HepG2 (cell line): Measurements from ENCODE around the gene DERL2. TPM values are rescaled to one million over a fixed set of nuclear protein-coding genes. Genes with fewer than 3 reads are reported as not detected.

ENCODE experiments used
- ATAC-seq: fragments of 200-7000 bp; cut with Tn5 transposase; 3 replicates; pipeline ENCODE4 v1.9.1; 2020; ENCODE audit warnings: mild to moderate bottlenecking, moderate library complexity
- BruUV-seq: library from RNA; stranded (reverse); fragments of 400-500 nt; replicated peaks from 2 replicates; lab custom pipeline; 2021; lab: Mats Ljungman, UMichigan
- CTCF ChIA-PET: fragments of 300-600 bp; formaldehyde crosslinking; extraction: SDS; loops from one replicate; lab custom pipeline; 2021; ENCODE audit warnings: low total read pairs, inconsistent platforms, low intra/inter-chr PET ratio; lab: Yijun Ruan, JAX
- POLR2A ChIA-PET: fragments of 350-600 bp; sonication (Branson Sonifier 250); formaldehyde crosslinking; loops from one replicate; lab custom pipeline; 2020; ENCODE audit warnings: antibody characterized with exemption, inconsistent platforms; lab: Yijun Ruan, JAX
- DNase-seq: peaks from one replicate; pipeline ENCODE4 v3.0.0-alpha.2; 2015; ENCODE audit warnings: low spot score
- FAIRE-seq: peaks from 3 replicates; lab custom pipeline; 2011; peaks lifted over from hg19 to GRCh38; lab: Jason Lieb, UNC
- H2AFZ ChIP-seq: one replicate; pipeline ENCODE4 v1.6.1; 2011; ENCODE audit warnings: low read length, inconsistent platforms
- H3K27ac ChIP-seq: fragments of 300-600 bp; 3 replicates; pipeline ENCODE4 v1.8.0; 2011; ENCODE audit warnings: mixed run types, mild to moderate bottlenecking, mixed read lengths, low read length, inconsistent platforms; ENCODE audit not compliant: insufficient read depth; ENCODE audit errors: extremely low read length
- H3K27me3 ChIP-seq, 2 experiments: fragments of 200-600 bp in 1 of 2; 2 replicates in 1 of 2; 3 replicates in 1 of 2; pipeline versions ENCODE4 v1.6.0 to v1.8.0; 2011; ENCODE audit warnings: low read length in 2 of 2, mild to moderate bottlenecking in 2 of 2, moderate library complexity in 2 of 2, inconsistent platforms in 1 of 2; ENCODE audit not compliant: insufficient read depth in 2 of 2, control insufficient read depth in 1 of 2
- H3K36me3 ChIP-seq, 2 experiments: fragments of 200-600 bp in 1 of 2; replicated peaks in 1 of 2; 2 replicates in 1 of 2; 3 replicates in 1 of 2; pipeline versions ENCODE4 v1.5.1 to v1.8.0; 2011; ENCODE audit warnings: low read length in 2 of 2, inconsistent platforms in 1 of 2; ENCODE audit not compliant: insufficient read depth in 2 of 2, control insufficient read depth in 1 of 2
- H3K4me1 ChIP-seq: 2 replicates; pipeline ENCODE4 v1.5.1; 2012; ENCODE audit warnings: low read length, inconsistent platforms; ENCODE audit not compliant: insufficient read depth
- H3K4me2 ChIP-seq: 2 replicates; pipeline ENCODE4 v1.6.0; 2011; ENCODE audit warnings: low read depth, low read length, inconsistent platforms
- H3K4me3 ChIP-seq, 3 experiments: fragments of 200-600 bp in 1 of 3; sonication (generic), shearing (Covaris generic) in 1 of 3; replicated peaks in 1 of 3; 2 replicates each; pipeline ENCODE4 v1.5.1; 2011 to 2016; ENCODE audit warnings: low read length in 3 of 3, inconsistent platforms in 2 of 3, low read depth in 2 of 3, mild to moderate bottlenecking in 2 of 3, control low read depth in 1 of 3, mixed read lengths in 1 of 3; ENCODE audit not compliant: insufficient read depth in 1 of 3
- H3K79me2 ChIP-seq: one replicate; pipeline ENCODE4 v1.6.1; 2011; ENCODE audit warnings: low read length, inconsistent platforms; ENCODE audit not compliant: insufficient read depth
- H3K9ac ChIP-seq: 2 replicates; pipeline ENCODE4 v1.6.0; 2011; ENCODE audit warnings: mild to moderate bottlenecking, low read depth, low read length, inconsistent platforms; ENCODE audit not compliant: insufficient read depth
- H3K9me3 ChIP-seq: 2 replicates; pipeline ENCODE4 v1.5.1; 2012; ENCODE audit warnings: mild to moderate bottlenecking, low read length
- H4K20me1 ChIP-seq: 2 replicates; pipeline ENCODE4 v1.6.0; 2011; ENCODE audit warnings: inconsistent platforms, mild to moderate bottlenecking, low read length, moderate library complexity; ENCODE audit not compliant: insufficient read depth
- ISL2 ChIP-seq: sonication (generic); formaldehyde crosslinking; IDR thresholded peaks from 2 replicates; pipeline ENCODE4 v1.5.0; 2020; ENCODE audit warnings: missing genetic modification reagents
- KDM2A ChIP-seq: sonication (generic); formaldehyde crosslinking; IDR thresholded peaks from 2 replicates; pipeline ENCODE4 v1.4.0; 2020; ENCODE audit warnings: low read depth, missing genetic modification reagents, borderline replicate concordance
- MED13 ChIP-seq: sonication (generic); formaldehyde crosslinking; IDR thresholded peaks from 2 replicates; pipeline ENCODE4 v1.5.0; 2020; ENCODE audit warnings: missing genetic modification reagents
- NAIF1 ChIP-seq: sonication (generic); formaldehyde crosslinking; IDR thresholded peaks from 2 replicates; pipeline ENCODE4 v1.5.0; 2020; ENCODE audit warnings: mild to moderate bottlenecking, missing genetic modification reagents, borderline replicate concordance
- NR2F1 ChIP-seq, 2 experiments: fragments of 450-650 bp in 1 of 2; formaldehyde crosslinking in 1 of 2; IDR thresholded peaks; 2 replicates each; pipeline versions ENCODE4 v1.5.0 to v1.6.1; 2016 to 2020; ENCODE audit warnings: mild to moderate bottlenecking in 1 of 2, missing compliant biosample characterization in 1 of 2, missing genetic modification reagents in 1 of 2, moderate library complexity in 1 of 2
- SIN3A ChIP-seq: IDR thresholded peaks from 2 replicates; pipeline ENCODE4 v1.6.1; 2011; ENCODE audit warnings: low read depth, mild to moderate bottlenecking, control low read depth, low read length, borderline replicate concordance
- SNAI1 ChIP-seq: sonication (generic); formaldehyde crosslinking; IDR thresholded peaks from 2 replicates; pipeline ENCODE4 v1.5.0; 2020; ENCODE audit warnings: mild to moderate bottlenecking, missing genetic modification reagents, borderline replicate concordance
- SSRP1 ChIP-seq: IDR thresholded peaks from 2 replicates; pipeline ENCODE4 v1.6.1; 2016; ENCODE audit warnings: control low read depth
- ZNF543 ChIP-seq: sonication (generic); formaldehyde crosslinking; IDR thresholded peaks from 2 replicates; pipeline ENCODE4 v1.4.0; 2020; ENCODE audit warnings: mild to moderate bottlenecking, missing genetic modification reagents
- ZNF563 ChIP-seq: sonication (generic); formaldehyde crosslinking; IDR thresholded peaks from 2 replicates; pipeline ENCODE4 v1.8.0; 2022; ENCODE audit warnings: mild to moderate bottlenecking, moderate library complexity, missing genetic modification reagents
- ZNF615 ChIP-seq: sonication (generic); formaldehyde crosslinking; IDR thresholded peaks from 2 replicates; pipeline ENCODE4 v1.5.0; 2020; ENCODE audit warnings: mild to moderate bottlenecking, missing genetic modification reagents, borderline replicate concordance
- ZSCAN21 ChIP-seq: sonication (generic); formaldehyde crosslinking; IDR thresholded peaks from 2 replicates; pipeline ENCODE4 v1.8.0; 2022; ENCODE audit warnings: mild to moderate bottlenecking, missing genetic modification reagents, moderate library complexity, borderline replicate concordance
- WGBS: methylation state at CpG from one replicate; pipeline ENCODE4 v1.1.6; 2017; ENCODE audit warnings: low lambda C conversion rate; 5-methylcytosine and 5-hydroxymethylcytosine counted together
- in situ Hi-C: cut with HindIII; loops from 2 replicates; pipeline ENCODE4 v1.10.0; 2017; ENCODE audit warnings: low pct_unique_long_range_greater_than_20kb; ENCODE audit not compliant: extremely low pct_ligation_motif_present
- intact Hi-C: fragments of 100-400 bp; cut with micrococcal nuclease; formaldehyde crosslinking; loops from one replicate; pipeline ENCODE4 v1.10.0; 2022; ENCODE audit not compliant: unreplicated experiment
- polyA plus RNA-seq, 8 experiments: library from polyadenylated mRNA; depleted of rRNA in 3 of 8; stranded (reverse) in 7 of 8; unstranded in 1 of 8; fragments of >200 nt; fragmentation: Illumina TruSeq in 4 of 8; extraction: Trizol in 4 of 8; gene quantifications; 2 replicates each; pipeline versions ENCODE4 v1.2.1 to v1.2.3, GENCODE V29; 2011 to 2016; ENCODE audit warnings: low read depth in 4 of 8, missing spikeins in 1 of 8, mixed read lengths in 1 of 8; ENCODE audit not compliant: insufficient read depth in 1 of 8
- total RNA-seq, 5 experiments: library from RNA; depleted of rRNA; stranded (reverse); fragments of >200 nt; fragmentation: Illumina TruSeq; extraction: Trizol; gene quantifications; 2 replicates each; pipeline ENCODE4 v1.2.3, GENCODE V29; 2016; ENCODE audit warnings: low read depth in 1 of 5
- TF ChIP-seq, protein P1 (sequence below): IDR thresholded peaks from 2 replicates; pipeline ENCODE4 v1.6.1; 2016; ENCODE audit warnings: low read depth, missing genetic modification reagents, missing compliant biosample characterization
- TF ChIP-seq, protein P2 (sequence below): IDR thresholded peaks from 2 replicates; pipeline ENCODE4 v1.6.1; 2016; ENCODE audit warnings: low read depth

DERL2 gene
- total and polyA plus RNA-seq, 2 of the 13 experiments (the other 11 are each of a cell fraction or from before 2014, with no cell fraction given) = 59.3 to 65.2 TPM

GRCh38 chr17:5531085-5531418 lies 45.1 kb upstream of the DERL2 start:
- H3K4me3 ChIP-seq = no peak overlapping the region
- intact Hi-C loops = no loop called here
- H4K20me1 ChIP-seq = no peaks in the 10 kb centered on the region
- no peaks in the 10 kb centered on the region for H3K79me2 ChIP-seq
- H3K9ac ChIP-seq = no peak overlapping the region
- H3K27me3 ChIP-seq = peaks cover 1 to 22% of the 10 kb centered on the region in 2 experiments; a peak in 3 of 5 replicates
- H3K9me3 ChIP-seq = no peaks in the 10 kb centered on the region
- in situ Hi-C loops = no loop called here
- no peak for TF ChIP-seq ZNF543 (CRISPR knock-in tag)
- no peak for TF ChIP-seq NR2F1 (CRISPR knock-in tag; IDR thresholded peaks at IDR 0.05)
- no peak for TF ChIP-seq MED13 (CRISPR knock-in tag)
- TF ChIP-seq, protein P1, sequence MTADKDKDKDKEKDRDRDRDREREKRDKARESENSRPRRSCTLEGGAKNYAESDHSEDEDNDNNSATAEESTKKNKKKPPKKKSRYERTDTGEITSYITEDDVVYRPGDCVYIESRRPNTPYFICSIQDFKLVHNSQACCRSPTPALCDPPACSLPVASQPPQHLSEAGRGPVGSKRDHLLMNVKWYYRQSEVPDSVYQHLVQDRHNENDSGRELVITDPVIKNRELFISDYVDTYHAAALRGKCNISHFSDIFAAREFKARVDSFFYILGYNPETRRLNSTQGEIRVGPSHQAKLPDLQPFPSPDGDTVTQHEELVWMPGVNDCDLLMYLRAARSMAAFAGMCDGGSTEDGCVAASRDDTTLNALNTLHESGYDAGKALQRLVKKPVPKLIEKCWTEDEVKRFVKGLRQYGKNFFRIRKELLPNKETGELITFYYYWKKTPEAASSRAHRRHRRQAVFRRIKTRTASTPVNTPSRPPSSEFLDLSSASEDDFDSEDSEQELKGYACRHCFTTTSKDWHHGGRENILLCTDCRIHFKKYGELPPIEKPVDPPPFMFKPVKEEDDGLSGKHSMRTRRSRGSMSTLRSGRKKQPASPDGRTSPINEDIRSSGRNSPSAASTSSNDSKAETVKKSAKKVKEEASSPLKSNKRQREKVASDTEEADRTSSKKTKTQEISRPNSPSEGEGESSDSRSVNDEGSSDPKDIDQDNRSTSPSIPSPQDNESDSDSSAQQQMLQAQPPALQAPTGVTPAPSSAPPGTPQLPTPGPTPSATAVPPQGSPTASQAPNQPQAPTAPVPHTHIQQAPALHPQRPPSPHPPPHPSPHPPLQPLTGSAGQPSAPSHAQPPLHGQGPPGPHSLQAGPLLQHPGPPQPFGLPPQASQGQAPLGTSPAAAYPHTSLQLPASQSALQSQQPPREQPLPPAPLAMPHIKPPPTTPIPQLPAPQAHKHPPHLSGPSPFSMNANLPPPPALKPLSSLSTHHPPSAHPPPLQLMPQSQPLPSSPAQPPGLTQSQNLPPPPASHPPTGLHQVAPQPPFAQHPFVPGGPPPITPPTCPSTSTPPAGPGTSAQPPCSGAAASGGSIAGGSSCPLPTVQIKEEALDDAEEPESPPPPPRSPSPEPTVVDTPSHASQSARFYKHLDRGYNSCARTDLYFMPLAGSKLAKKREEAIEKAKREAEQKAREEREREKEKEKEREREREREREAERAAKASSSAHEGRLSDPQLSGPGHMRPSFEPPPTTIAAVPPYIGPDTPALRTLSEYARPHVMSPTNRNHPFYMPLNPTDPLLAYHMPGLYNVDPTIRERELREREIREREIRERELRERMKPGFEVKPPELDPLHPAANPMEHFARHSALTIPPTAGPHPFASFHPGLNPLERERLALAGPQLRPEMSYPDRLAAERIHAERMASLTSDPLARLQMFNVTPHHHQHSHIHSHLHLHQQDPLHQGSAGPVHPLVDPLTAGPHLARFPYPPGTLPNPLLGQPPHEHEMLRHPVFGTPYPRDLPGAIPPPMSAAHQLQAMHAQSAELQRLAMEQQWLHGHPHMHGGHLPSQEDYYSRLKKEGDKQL (CRISPR knock-in tag) = no peak
- TF ChIP-seq KDM2A (CRISPR knock-in tag) = no peak
- TF ChIP-seq ISL2 = no peak
- no peak for TF ChIP-seq NAIF1 (CRISPR knock-in tag)
- no peak for TF ChIP-seq ZSCAN21 (CRISPR knock-in tag)
- TF ChIP-seq ZNF563 (CRISPR knock-in tag) = no peak
- no peak for TF ChIP-seq SNAI1
- TF ChIP-seq, protein P2, sequence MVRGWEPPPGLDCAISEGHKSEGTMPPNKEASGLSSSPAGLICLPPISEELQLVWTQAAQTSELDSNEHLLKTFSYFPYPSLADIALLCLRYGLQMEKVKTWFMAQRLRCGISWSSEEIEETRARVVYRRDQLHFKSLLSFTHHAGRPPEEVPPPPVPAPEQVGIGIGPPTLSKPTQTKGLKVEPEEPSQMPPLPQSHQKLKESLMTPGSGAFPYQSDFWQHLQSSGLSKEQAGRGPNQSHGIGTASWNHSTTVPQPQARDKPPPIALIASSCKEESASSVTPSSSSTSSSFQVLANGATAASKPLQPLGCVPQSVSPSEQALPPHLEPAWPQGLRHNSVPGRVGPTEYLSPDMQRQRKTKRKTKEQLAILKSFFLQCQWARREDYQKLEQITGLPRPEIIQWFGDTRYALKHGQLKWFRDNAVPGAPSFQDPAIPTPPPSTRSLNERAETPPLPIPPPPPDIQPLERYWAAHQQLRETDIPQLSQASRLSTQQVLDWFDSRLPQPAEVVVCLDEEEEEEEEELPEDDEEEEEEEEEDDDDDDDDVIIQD = no peak
- TF ChIP-seq SSRP1 = no peak
- TF ChIP-seq ZNF615 (CRISPR knock-in tag) = no peak
- TF ChIP-seq SIN3A = no peak
- TF ChIP-seq, all 625 proteins: peak for 0
- FAIRE-seq (no peak), DNase-seq (no peak), ATAC-seq (no peak)
- WGBS = 48% methylated on average over 4 of the region's 4 CpGs
- H3K4me2 ChIP-seq = no peak overlapping the region
- no TSS peak for BruUV-seq
- CTCF ChIA-PET = no interaction called here
- no peak overlapping the region for H3K27ac ChIP-seq
- H3K36me3 ChIP-seq = no peaks in the 10 kb centered on the region
- H3K4me1 ChIP-seq = peaks cover 14% of the 10 kb centered on the region; the same call in 1 of the 2 replicates
- POLR2A ChIA-PET = no interaction called here
- no peak overlapping the region for H2AFZ ChIP-seq
